K562 (cell line): ENCODE measurements around the gene GPRASP3. TPM values are rescaled to one million over a fixed set of nuclear protein-coding genes. Genes with fewer than 3 reads are reported as not detected.

Experiments
- polyA plus RNA-seq, 8 experiments: library from polyadenylated mRNA; depleted of rRNA in 4 of 8; stranded (reverse) in 5 of 8; unstranded in 3 of 8; fragments of >200 nt; fragmentation: Nextera tagmentation in 2 of 8; fragmentation: Illumina TruSeq in 1 of 8; extraction: Ambion mirVana in 2 of 8; extraction: Trizol in 1 of 8; gene quantifications; 2 replicates each; pipeline versions ENCODE4 v1.2.1 to v1.2.3, GENCODE V29; 2011 to 2014; ENCODE audit warnings: inconsistent platforms in 1 of 8, missing spikeins in 1 of 8
- small RNA-seq: library from RNA; depleted of rRNA; stranded (forward); fragments of <200 nt; gene quantifications from one replicate; pipeline ENCODE3, GENCODE V24; 2014
- total RNA-seq, 7 experiments: library from RNA; depleted of rRNA in 6 of 7; stranded (reverse); fragments of >200 nt in 6 of 7; fragmentation: Illumina TruSeq in 2 of 7; extraction: Trizol in 2 of 7; gene quantifications; 2 replicates each; pipeline versions ENCODE4 v1.2.1 to v1.2.3, GENCODE V29; 2011 to 2021; ENCODE audit warnings: low replicate concordance in 1 of 7

The GPRASP3 gene
- total and polyA plus RNA-seq, 9 of the 15 experiments (the other 6 are each of a cell fraction or from before 2014, with no cell fraction given): 0.50 to 1.9 (median 1.1) TPM

Small RNAs within 50 kb of the gene (small RNA-seq; reads per million reads assigned to genes)
- gene RNU6-589P: not detected

Other genes starting within 250 kb of the GPRASP3 start
- gene TCP11X2, start 248.9 kb upstream of the GPRASP3 start, total RNA-seq (2014; rRNA removed): not detected in 2 replicates
- gene TCP11X2, start 248.9 kb upstream of the GPRASP3 start, total RNA-seq (2014; rRNA removed; fragmentation: Illumina TruSeq; extraction: Trizol): not detected in 2 replicates
- not detected in 2 replicates for gene TCP11X2, start 248.9 kb upstream of the GPRASP3 start, total RNA-seq (2015; rRNA removed; fragmentation: Illumina TruSeq; extraction: Trizol)
- gene TCP11X2, start 248.9 kb upstream of the GPRASP3 start, total RNA-seq (2021): not detected in 2 replicates
- not detected in 2 replicates for gene TCP11X2, start 248.9 kb upstream of the GPRASP3 start, polyA plus RNA-seq (2011; rRNA removed)
- not detected in 2 replicates for gene TCP11X2, start 248.9 kb upstream of the GPRASP3 start, polyA plus RNA-seq (2014; fragmentation: Illumina TruSeq; extraction: Trizol)
- gene TCP11X2, start 248.9 kb upstream of the GPRASP3 start, polyA plus RNA-seq (2014; fragmentation: Nextera tagmentation; extraction: Ambion mirVana): not detected
- not detected in 2 replicates for gene TCP11X2, start 248.9 kb upstream of the GPRASP3 start, polyA plus RNA-seq (2014; rRNA removed)
- gene TMSB15A, start 204.0 kb upstream of the GPRASP3 start, total RNA-seq (2014; rRNA removed): 0.49 and 1.1 TPM in 2 replicates
- gene TMSB15A, start 204.0 kb upstream of the GPRASP3 start, total RNA-seq (2014; rRNA removed; fragmentation: Illumina TruSeq; extraction: Trizol): 0.91 and 1.2 TPM in 2 replicates
- 0.54 and 0.87 TPM in 2 replicates for gene TMSB15A, start 204.0 kb upstream of the GPRASP3 start, total RNA-seq (2015; rRNA removed; fragmentation: Illumina TruSeq; extraction: Trizol)
- gene TMSB15A, start 204.0 kb upstream of the GPRASP3 start, total RNA-seq (2021): 0.49 TPM in 1 of 2 replicates, not detected in the other
- 0.61 and 1.6 TPM in 2 replicates for gene TMSB15A, start 204.0 kb upstream of the GPRASP3 start, polyA plus RNA-seq (2011; rRNA removed)
- 0.78 and 1.1 TPM in 2 replicates for gene TMSB15A, start 204.0 kb upstream of the GPRASP3 start, polyA plus RNA-seq (2014; fragmentation: Illumina TruSeq; extraction: Trizol)
- 1 to 10 TPM; 1.2 to 1.6 TPM for gene TMSB15A, start 204.0 kb upstream of the GPRASP3 start, polyA plus RNA-seq (2014; fragmentation: Nextera tagmentation; extraction: Ambion mirVana)
- gene TMSB15A, start 204.0 kb upstream of the GPRASP3 start, polyA plus RNA-seq (2014; rRNA removed): 0.39 and 0.85 TPM in 2 replicates
- gene ARMCX5, start 121.2 kb upstream of the GPRASP3 start, total RNA-seq (2014; rRNA removed): 19.8 and 22.6 TPM in 2 replicates
- 18.2 and 19.3 TPM in 2 replicates for gene ARMCX5, start 121.2 kb upstream of the GPRASP3 start, total RNA-seq (2014; rRNA removed; fragmentation: Illumina TruSeq; extraction: Trizol)
- 15.6 and 16.1 TPM in 2 replicates for gene ARMCX5, start 121.2 kb upstream of the GPRASP3 start, total RNA-seq (2015; rRNA removed; fragmentation: Illumina TruSeq; extraction: Trizol)
- gene ARMCX5, start 121.2 kb upstream of the GPRASP3 start, total RNA-seq (2021): 13.4 TPM in 2 replicates
- gene ARMCX5, start 121.2 kb upstream of the GPRASP3 start, polyA plus RNA-seq (2011; rRNA removed): 10.4 and 17.3 TPM in 2 replicates
- 19.9 and 22.9 TPM in 2 replicates for gene ARMCX5, start 121.2 kb upstream of the GPRASP3 start, polyA plus RNA-seq (2014; fragmentation: Illumina TruSeq; extraction: Trizol)
- 10 to 100 TPM; 17.3 to 29.4 TPM for gene ARMCX5, start 121.2 kb upstream of the GPRASP3 start, polyA plus RNA-seq (2014; fragmentation: Nextera tagmentation; extraction: Ambion mirVana)
- gene ARMCX5, start 121.2 kb upstream of the GPRASP3 start, polyA plus RNA-seq (2014; rRNA removed): 15.1 and 17.4 TPM in 2 replicates
- gene GPRASP1, start 69.3 kb upstream of the GPRASP3 start, total RNA-seq (2014; rRNA removed): 0.23 and 0.29 TPM in 2 replicates
- 0.55 and 0.57 TPM in 2 replicates for gene GPRASP1, start 69.3 kb upstream of the GPRASP3 start, total RNA-seq (2014; rRNA removed; fragmentation: Illumina TruSeq; extraction: Trizol)
- 0.49 and 0.94 TPM in 2 replicates for gene GPRASP1, start 69.3 kb upstream of the GPRASP3 start, total RNA-seq (2015; rRNA removed; fragmentation: Illumina TruSeq; extraction: Trizol)
- 0.29 and 0.38 TPM in 2 replicates for gene GPRASP1, start 69.3 kb upstream of the GPRASP3 start, total RNA-seq (2021)
- 0.14 and 0.20 TPM in 2 replicates for gene GPRASP1, start 69.3 kb upstream of the GPRASP3 start, polyA plus RNA-seq (2011; rRNA removed)
- gene GPRASP1, start 69.3 kb upstream of the GPRASP3 start, polyA plus RNA-seq (2014; fragmentation: Illumina TruSeq; extraction: Trizol): 0.18 and 0.24 TPM in 2 replicates
- gene GPRASP1, start 69.3 kb upstream of the GPRASP3 start, polyA plus RNA-seq (2014; fragmentation: Nextera tagmentation; extraction: Ambion mirVana): under 1 TPM; 0.01 to 0.10 TPM
- 0.16 and 0.40 TPM in 2 replicates for gene GPRASP1, start 69.3 kb upstream of the GPRASP3 start, polyA plus RNA-seq (2014; rRNA removed)
- gene GPRASP2, start 8.3 kb upstream of the GPRASP3 start, total RNA-seq (2014; rRNA removed): 2.1 and 2.7 TPM in 2 replicates
- gene GPRASP2, start 8.3 kb upstream of the GPRASP3 start, total RNA-seq (2014; rRNA removed; fragmentation: Illumina TruSeq; extraction: Trizol): 3.3 TPM in 2 replicates
- 2.6 and 3.0 TPM in 2 replicates for gene GPRASP2, start 8.3 kb upstream of the GPRASP3 start, total RNA-seq (2015; rRNA removed; fragmentation: Illumina TruSeq; extraction: Trizol)
- 1.7 and 2.2 TPM in 2 replicates for gene GPRASP2, start 8.3 kb upstream of the GPRASP3 start, total RNA-seq (2021)
- 0.61 and 1.6 TPM in 2 replicates for gene GPRASP2, start 8.3 kb upstream of the GPRASP3 start, polyA plus RNA-seq (2011; rRNA removed)
- 2.3 TPM in 2 replicates for gene GPRASP2, start 8.3 kb upstream of the GPRASP3 start, polyA plus RNA-seq (2014; fragmentation: Illumina TruSeq; extraction: Trizol)
- gene GPRASP2, start 8.3 kb upstream of the GPRASP3 start, polyA plus RNA-seq (2014; fragmentation: Nextera tagmentation; extraction: Ambion mirVana): 1 to 10 TPM; 1.2 to 1.6 TPM
- 1.4 and 2.4 TPM in 2 replicates for gene GPRASP2, start 8.3 kb upstream of the GPRASP3 start, polyA plus RNA-seq (2014; rRNA removed)
- gene RAB40AL, start 216.5 kb downstream of the GPRASP3 start, total RNA-seq (2014; rRNA removed): 0.49 TPM in 1 of 2 replicates, not detected in the other
- 0.44 TPM in 1 of 2 replicates, not detected in the other for gene RAB40AL, start 216.5 kb downstream of the GPRASP3 start, total RNA-seq (2014; rRNA removed; fragmentation: Illumina TruSeq; extraction: Trizol)
- gene RAB40AL, start 216.5 kb downstream of the GPRASP3 start, total RNA-seq (2015; rRNA removed; fragmentation: Illumina TruSeq; extraction: Trizol): 0.43 and 0.64 TPM in 2 replicates
- gene RAB40AL, start 216.5 kb downstream of the GPRASP3 start, total RNA-seq (2021): 0.42 and 0.51 TPM in 2 replicates
- gene RAB40AL, start 216.5 kb downstream of the GPRASP3 start, polyA plus RNA-seq (2011; rRNA removed): 0.19 and 0.21 TPM in 2 replicates
- 0.21 TPM in 1 of 2 replicates, not detected in the other for gene RAB40AL, start 216.5 kb downstream of the GPRASP3 start, polyA plus RNA-seq (2014; fragmentation: Illumina TruSeq; extraction: Trizol)
- gene RAB40AL, start 216.5 kb downstream of the GPRASP3 start, polyA plus RNA-seq (2014; fragmentation: Nextera tagmentation; extraction: Ambion mirVana): not detected
- 0.13 and 0.54 TPM in 2 replicates for gene RAB40AL, start 216.5 kb downstream of the GPRASP3 start, polyA plus RNA-seq (2014; rRNA removed)